HepG2 (cell line): ENCODE measurements around the gene SNPH. TPM values are rescaled to one million over a fixed set of nuclear protein-coding genes. Genes with fewer than 3 reads are reported as not detected.
A peak's percentile ranks its signal among the peaks of the same experiment; 100 is the strongest.

Experiments
- ATAC-seq: fragments of 200-7000 bp; cut with Tn5 transposase; 3 replicates; pipeline ENCODE4 v1.9.1; 2020; ENCODE audit warnings: mild to moderate bottlenecking, moderate library complexity
- BruUV-seq: library from RNA; stranded (reverse); fragments of 400-500 nt; replicated peaks from 2 replicates; lab custom pipeline; 2021; lab: Mats Ljungman, UMichigan
- CTCF ChIA-PET: fragments of 300-600 bp; formaldehyde crosslinking; extraction: SDS; loops from one replicate; lab custom pipeline; 2021; ENCODE audit warnings: low total read pairs, inconsistent platforms, low intra/inter-chr PET ratio; lab: Yijun Ruan, JAX
- POLR2A ChIA-PET: fragments of 350-600 bp; sonication (Branson Sonifier 250); formaldehyde crosslinking; loops from one replicate; lab custom pipeline; 2020; ENCODE audit warnings: antibody characterized with exemption, inconsistent platforms; lab: Yijun Ruan, JAX
- DNase-seq: peaks from one replicate; pipeline ENCODE4 v3.0.0-alpha.2; 2015; ENCODE audit warnings: low spot score
- FAIRE-seq: peaks from 3 replicates; lab custom pipeline; 2011; peaks lifted over from hg19 to GRCh38; lab: Jason Lieb, UNC
- H2AFZ ChIP-seq: one replicate; pipeline ENCODE4 v1.6.1; 2011; ENCODE audit warnings: low read length, inconsistent platforms
- H3K27ac ChIP-seq: fragments of 300-600 bp; 3 replicates; pipeline ENCODE4 v1.8.0; 2011; ENCODE audit warnings: mixed run types, mild to moderate bottlenecking, mixed read lengths, low read length, inconsistent platforms; ENCODE audit not compliant: insufficient read depth; ENCODE audit errors: extremely low read length
- H3K27me3 ChIP-seq, 2 experiments: fragments of 200-600 bp in 1 of 2; 2 replicates in 1 of 2; 3 replicates in 1 of 2; pipeline versions ENCODE4 v1.6.0 to v1.8.0; 2011; ENCODE audit warnings: low read length in 2 of 2, mild to moderate bottlenecking in 2 of 2, moderate library complexity in 2 of 2, inconsistent platforms in 1 of 2; ENCODE audit not compliant: insufficient read depth in 2 of 2, control insufficient read depth in 1 of 2
- H3K36me3 ChIP-seq, 2 experiments: fragments of 200-600 bp in 1 of 2; replicated peaks in 1 of 2; 2 replicates in 1 of 2; 3 replicates in 1 of 2; pipeline versions ENCODE4 v1.5.1 to v1.8.0; 2011; ENCODE audit warnings: low read length in 2 of 2, inconsistent platforms in 1 of 2; ENCODE audit not compliant: insufficient read depth in 2 of 2, control insufficient read depth in 1 of 2
- H3K4me1 ChIP-seq: 2 replicates; pipeline ENCODE4 v1.5.1; 2012; ENCODE audit warnings: low read length, inconsistent platforms; ENCODE audit not compliant: insufficient read depth
- H3K4me2 ChIP-seq: 2 replicates; pipeline ENCODE4 v1.6.0; 2011; ENCODE audit warnings: low read depth, low read length, inconsistent platforms
- H3K4me3 ChIP-seq, 3 experiments: fragments of 200-600 bp in 1 of 3; sonication (generic), shearing (Covaris generic) in 1 of 3; replicated peaks in 1 of 3; 2 replicates each; pipeline ENCODE4 v1.5.1; 2011 to 2016; ENCODE audit warnings: low read length in 3 of 3, inconsistent platforms in 2 of 3, low read depth in 2 of 3, mild to moderate bottlenecking in 2 of 3, control low read depth in 1 of 3, mixed read lengths in 1 of 3; ENCODE audit not compliant: insufficient read depth in 1 of 3
- H3K79me2 ChIP-seq: one replicate; pipeline ENCODE4 v1.6.1; 2011; ENCODE audit warnings: low read length, inconsistent platforms; ENCODE audit not compliant: insufficient read depth
- H3K9ac ChIP-seq: 2 replicates; pipeline ENCODE4 v1.6.0; 2011; ENCODE audit warnings: mild to moderate bottlenecking, low read depth, low read length, inconsistent platforms; ENCODE audit not compliant: insufficient read depth
- H3K9me3 ChIP-seq: 2 replicates; pipeline ENCODE4 v1.5.1; 2012; ENCODE audit warnings: mild to moderate bottlenecking, low read length
- H4K20me1 ChIP-seq: 2 replicates; pipeline ENCODE4 v1.6.0; 2011; ENCODE audit warnings: inconsistent platforms, mild to moderate bottlenecking, low read length, moderate library complexity; ENCODE audit not compliant: insufficient read depth
- BHLHE40 ChIP-seq: IDR thresholded peaks from 2 replicates; pipeline ENCODE4 v1.6.1; 2011; ENCODE audit warnings: low read length, improper control_type of control experiment
- PRPF4 ChIP-seq: fragments of 200-400 bp; formaldehyde crosslinking; IDR thresholded peaks from 2 replicates; pipeline ENCODE4 v1.6.1; 2016; ENCODE audit warnings: low read length, low read depth; ENCODE audit not compliant: poor library complexity, severe bottlenecking
- SP1 ChIP-seq, 2 experiments: fragments of 450-650 bp in 1 of 2; sonication (generic) in 1 of 2; formaldehyde crosslinking in 1 of 2; IDR thresholded peaks; 2 replicates each; pipeline versions ENCODE4 v1.4.0 to v1.6.1; 2016 to 2020; ENCODE audit warnings: missing genetic modification reagents in 1 of 2
- YY1 ChIP-seq: IDR thresholded peaks from 2 replicates; pipeline ENCODE4 v1.6.1; 2011; ENCODE audit warnings: low read length, low read depth, moderate library complexity, mild to moderate bottlenecking; ENCODE audit not compliant: insufficient read depth, insufficient replicate concordance
- ZIK1 ChIP-seq: sonication (generic); formaldehyde crosslinking; IDR thresholded peaks from 2 replicates; pipeline ENCODE4 v1.5.0; 2020; ENCODE audit warnings: mild to moderate bottlenecking, low read depth, missing genetic modification reagents, borderline replicate concordance
- ZNF101 ChIP-seq: sonication (generic); formaldehyde crosslinking; IDR thresholded peaks from 2 replicates; pipeline ENCODE4 v1.4.0; 2020; ENCODE audit warnings: mild to moderate bottlenecking, low read depth, missing genetic modification reagents, borderline replicate concordance
- ZNF629 ChIP-seq: sonication (generic); formaldehyde crosslinking; conservative IDR thresholded peaks from 2 replicates; pipeline ENCODE4 v1.5.0; 2020; ENCODE audit warnings: missing genetic modification reagents
- ZNF784 ChIP-seq: sonication (generic); formaldehyde crosslinking; IDR thresholded peaks from 2 replicates; pipeline ENCODE4 v1.5.1; 2020; ENCODE audit warnings: missing genetic modification reagents, mild to moderate bottlenecking, borderline replicate concordance
- WGBS: methylation state at CpG from one replicate; pipeline ENCODE4 v1.1.6; 2017; ENCODE audit warnings: low lambda C conversion rate; 5-methylcytosine and 5-hydroxymethylcytosine counted together
- in situ Hi-C: cut with HindIII; loops from 2 replicates; pipeline ENCODE4 v1.10.0; 2017; ENCODE audit warnings: low pct_unique_long_range_greater_than_20kb; ENCODE audit not compliant: extremely low pct_ligation_motif_present
- intact Hi-C: fragments of 100-400 bp; cut with micrococcal nuclease; formaldehyde crosslinking; loops from one replicate; pipeline ENCODE4 v1.10.0; 2022; ENCODE audit not compliant: unreplicated experiment
- polyA plus RNA-seq, 8 experiments: library from polyadenylated mRNA; depleted of rRNA in 3 of 8; stranded (reverse) in 7 of 8; unstranded in 1 of 8; fragments of >200 nt; fragmentation: Illumina TruSeq in 4 of 8; extraction: Trizol in 4 of 8; gene quantifications; 2 replicates each; pipeline versions ENCODE4 v1.2.1 to v1.2.3, GENCODE V29; 2011 to 2016; ENCODE audit warnings: low read depth in 4 of 8, missing spikeins in 1 of 8, mixed read lengths in 1 of 8; ENCODE audit not compliant: insufficient read depth in 1 of 8
- total RNA-seq, 5 experiments: library from RNA; depleted of rRNA; stranded (reverse); fragments of >200 nt; fragmentation: Illumina TruSeq; extraction: Trizol; gene quantifications; 2 replicates each; pipeline ENCODE4 v1.2.3, GENCODE V29; 2016; ENCODE audit warnings: low read depth in 1 of 5

SNPH gene
- total and polyA plus RNA-seq, 2 of the 13 experiments (the other 11 are each of a cell fraction or from before 2014, with no cell fraction given): 0.09 TPM; not detected in 1

GRCh38 chr20:1269235-1269634 is 3.1 kb downstream of the SNPH start:
- H2AFZ ChIP-seq: no peak overlapping the region
- H3K79me2 ChIP-seq: no peaks in the 10 kb centered on the region
- no peak for FAIRE-seq
- no peaks in the 10 kb centered on the region; the same call in 1 of the 2 replicates for H3K4me1 ChIP-seq
- intact Hi-C loops (no loop called here), in situ Hi-C loops (no loop called here)
- no peak overlapping the region for H3K9ac ChIP-seq
- POLR2A ChIA-PET: no interaction called here
- no peak for TF ChIP-seq ZNF101 (CRISPR knock-in tag)
- TF ChIP-seq ZNF629 (CRISPR knock-in tag): peak; percentile 49
- H3K27ac ChIP-seq: no peak overlapping the region
- WGBS: 54% methylated on average over 8 of the region's 8 CpGs
- no peak overlapping the region for H3K4me2 ChIP-seq
- no peak for ATAC-seq
- H3K4me3 ChIP-seq: no peak overlapping the region
- H4K20me1 ChIP-seq: no peaks in the 10 kb centered on the region
- no peaks in the 10 kb centered on the region for H3K9me3 ChIP-seq
- BruUV-seq: no TSS peak
- CTCF ChIA-PET: no interaction called here
- peaks cover 18 to 40% of the 10 kb centered on the region in 2 experiments for H3K27me3 ChIP-seq
- DNase-seq: no peak
- H3K36me3 ChIP-seq: no peaks in the 10 kb centered on the region

- WGBS: 55% methylated on average over 3 of the region's 3 CpGs
- intact Hi-C loops: no loop called here
- H4K20me1 ChIP-seq: no peaks in the 10 kb centered on the region
- in situ Hi-C loops: no loop called here
- H3K27ac ChIP-seq: no peak overlapping the region
- FAIRE-seq: no peak
- no peak overlapping the region for H2AFZ ChIP-seq
- no peak for ATAC-seq
- H3K4me3 ChIP-seq: no peak overlapping the region
- H3K9me3 ChIP-seq: no peaks in the 10 kb centered on the region
- H3K4me1 ChIP-seq: no peaks in the 10 kb centered on the region; the same call in 1 of the 2 replicates
- ChIA-PET POLR2A (no interaction called here), CTCF (no interaction called here)
- H3K27me3 ChIP-seq: peaks cover 18 to 37% of the 10 kb centered on the region in 2 experiments
- BruUV-seq: no TSS peak
- no peaks in the 10 kb centered on the region for H3K36me3 ChIP-seq
- no peak overlapping the region for H3K4me2 ChIP-seq
- TF ChIP-seq YY1 (no peak), SP1 (IDR thresholded peaks at IDR 0.05) (no peak), SP1 (CRISPR knock-in tag; IDR thresholded peaks at IDR 0.05) (no peak), ZNF784 (CRISPR knock-in tag) (no peak), PRPF4 (no peak), BHLHE40 (no peak), ZIK1 (CRISPR knock-in tag) (no peak)
- H3K9ac ChIP-seq: no peak overlapping the region
- DNase-seq: no peak
- H3K79me2 ChIP-seq: no peaks in the 10 kb centered on the region
Measured at GRCh38 chr20:1269850-1270249, 3.8 kb downstream of the SNPH start.
